K562 (cell line): ENCODE results near the gene INCA1. TPM values are rescaled to one million over a fixed set of nuclear protein-coding genes. Genes with fewer than 3 reads are reported as not detected.

Experiments
- CHCHD3 ChIP-seq: fragments of 250-450 bp; sonication (Bioruptor Pico); IDR thresholded peaks from 2 replicates; pipeline ENCODE4 v2.1.2; 2022; ENCODE audit warnings: mild to moderate bottlenecking
- FOSL1 ChIP-seq: fragments of 200-800 bp; sonication (Bioruptor generic); conservative IDR thresholded peaks from 2 replicates; pipeline ENCODE4 v1.6.1; 2016; ENCODE audit warnings: missing genetic modification characterization, missing compliant biosample characterization
- FUS ChIP-seq: fragments of 200-400 bp; formaldehyde crosslinking; optimal IDR thresholded peaks from 2 replicates; pipeline ENCODE3; 2017; ENCODE audit warnings: low read depth, low read length
- HNRNPH1 ChIP-seq: fragments of 200-400 bp; formaldehyde crosslinking; optimal IDR thresholded peaks from 2 replicates; pipeline ENCODE3; 2017; ENCODE audit warnings: low read depth, mild to moderate bottlenecking, low read length, moderate library complexity
- KLF6 ChIP-seq: fragments of 250-450 bp; sonication (Bioruptor Pico); IDR thresholded peaks from 2 replicates; pipeline ENCODE4 v1.4.0; 2020; ENCODE audit warnings: mild to moderate bottlenecking, moderate library complexity, borderline replicate concordance
- MTA2 ChIP-seq: fragments of 450-650 bp; IDR thresholded peaks from 2 replicates; pipeline ENCODE4 v1.6.1; 2016; ENCODE audit warnings: low read depth
- NFYB ChIP-seq: IDR thresholded peaks from 2 replicates; pipeline ENCODE4 v1.6.1; 2011; ENCODE audit warnings: mild to moderate bottlenecking, moderate library complexity; ENCODE audit not compliant: insufficient read length; ENCODE audit errors: extremely low read depth
- NRF1 ChIP-seq, 2 experiments: fragments of 450-650 bp; IDR thresholded peaks in 1 of 2; conservative IDR thresholded peaks in 1 of 2; 2 replicates each; pipeline ENCODE4 v1.6.1; 2014; ENCODE audit warnings: mild to moderate bottlenecking in 2 of 2
- PPARD ChIP-seq: fragments of 250-450 bp; sonication (Bioruptor Pico); IDR thresholded peaks from 2 replicates; pipeline ENCODE4 v1.8.0; 2022; ENCODE audit warnings: inconsistent platforms, mild to moderate bottlenecking, moderate library complexity
- RFX1 ChIP-seq: fragments of 450-650 bp; IDR thresholded peaks from 2 replicates; pipeline ENCODE4 v1.6.1; 2016; ENCODE audit warnings: mild to moderate bottlenecking, moderate library complexity
- SRSF1 ChIP-seq: fragments of 200-400 bp; formaldehyde crosslinking; IDR thresholded peaks from 2 replicates; pipeline ENCODE4 v1.6.1; 2017; ENCODE audit warnings: mild to moderate bottlenecking, low read depth, low read length, moderate library complexity
- TCF3 ChIP-seq: sonication (generic); formaldehyde crosslinking; IDR thresholded peaks from 2 replicates; pipeline ENCODE4 v1.4.0; 2020; ENCODE audit warnings: mild to moderate bottlenecking, missing genetic modification reagents
- WHSC1 ChIP-seq: IDR thresholded peaks from one replicate; pipeline ENCODE4 v1.6.1; 2012; ENCODE audit warnings: low read length, control low read depth, inconsistent platforms
- ZBTB40 ChIP-seq, 2 experiments: fragments of 450-650 bp in 1 of 2; sonication (generic) in 1 of 2; formaldehyde crosslinking in 1 of 2; IDR thresholded peaks; 2 replicates each; pipeline versions ENCODE4 v1.7.1 to v1.9.0; 2016 to 2022; ENCODE audit warnings: inconsistent platforms in 1 of 2, mild to moderate bottlenecking in 1 of 2, missing genetic modification reagents in 1 of 2
- ZNF717 ChIP-seq: fragments of 250-450 bp; sonication (Bioruptor Pico); IDR thresholded peaks from 2 replicates; pipeline ENCODE4 v1.5.0; 2021
- ZNF77 ChIP-seq: fragments of 250-450 bp; sonication (Bioruptor Pico); IDR thresholded peaks from 2 replicates; pipeline ENCODE4 v1.5.0; 2020
- polyA plus RNA-seq, 8 experiments: library from polyadenylated mRNA; depleted of rRNA in 4 of 8; stranded (reverse) in 5 of 8; unstranded in 3 of 8; fragments of >200 nt; fragmentation: Nextera tagmentation in 2 of 8; fragmentation: Illumina TruSeq in 1 of 8; extraction: Ambion mirVana in 2 of 8; extraction: Trizol in 1 of 8; gene quantifications; 2 replicates each; pipeline versions ENCODE4 v1.2.1 to v1.2.3, GENCODE V29; 2011 to 2014; ENCODE audit warnings: inconsistent platforms in 1 of 8, missing spikeins in 1 of 8
- total RNA-seq, 7 experiments: library from RNA; depleted of rRNA in 6 of 7; stranded (reverse); fragments of >200 nt in 6 of 7; fragmentation: Illumina TruSeq in 2 of 7; extraction: Trizol in 2 of 7; gene quantifications; 2 replicates each; pipeline versions ENCODE4 v1.2.1 to v1.2.3, GENCODE V29; 2011 to 2021; ENCODE audit warnings: low replicate concordance in 1 of 7
- TF ChIP-seq, protein P1 (sequence below): fragments of 250-450 bp; sonication (Bioruptor Pico); IDR thresholded peaks from 2 replicates; pipeline ENCODE4 v1.5.0; 2021; ENCODE audit warnings: mild to moderate bottlenecking, borderline replicate concordance

INCA1 gene
- total and polyA plus RNA-seq, 9 of the 15 experiments (the other 6 are each of a cell fraction or from before 2014, with no cell fraction given) = 0.08 to 0.50 (median 0.13) TPM; not detected in 4

- TF ChIP-seq, protein P1, sequence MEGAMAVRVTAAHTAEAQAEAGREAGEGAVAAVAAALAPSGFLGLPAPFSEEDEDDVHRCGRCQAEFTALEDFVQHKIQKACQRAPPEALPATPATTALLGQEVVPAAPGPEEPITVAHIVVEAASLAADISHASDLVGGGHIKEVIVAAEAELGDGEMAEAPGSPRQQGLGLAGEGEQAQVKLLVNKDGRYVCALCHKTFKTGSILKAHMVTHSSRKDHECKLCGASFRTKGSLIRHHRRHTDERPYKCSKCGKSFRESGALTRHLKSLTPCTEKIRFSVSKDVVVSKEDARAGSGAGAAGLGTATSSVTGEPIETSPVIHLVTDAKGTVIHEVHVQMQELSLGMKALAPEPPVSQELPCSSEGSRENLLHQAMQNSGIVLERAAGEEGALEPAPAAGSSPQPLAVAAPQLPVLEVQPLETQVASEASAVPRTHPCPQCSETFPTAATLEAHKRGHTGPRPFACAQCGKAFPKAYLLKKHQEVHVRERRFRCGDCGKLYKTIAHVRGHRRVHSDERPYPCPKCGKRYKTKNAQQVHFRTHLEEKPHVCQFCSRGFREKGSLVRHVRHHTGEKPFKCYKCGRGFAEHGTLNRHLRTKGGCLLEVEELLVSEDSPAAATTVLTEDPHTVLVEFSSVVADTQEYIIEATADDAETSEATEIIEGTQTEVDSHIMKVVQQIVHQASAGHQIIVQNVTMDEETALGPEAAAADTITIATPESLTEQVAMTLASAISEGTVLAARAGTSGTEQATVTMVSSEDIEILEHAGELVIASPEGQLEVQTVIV (CRISPR knock-in tag) = no peak
- no peak for TF ChIP-seq ZNF77 (CRISPR knock-in tag)
- no peak for TF ChIP-seq CHCHD3
- TF ChIP-seq RFX1 = no peak
- no peak for TF ChIP-seq HNRNPH1
- TF ChIP-seq NRF1 (conservative IDR thresholded peaks at IDR 0.05 in 1 of 2, IDR thresholded peaks at IDR 0.05 in 1 of 2) = peak; percentile 83 to 85
- TF ChIP-seq FUS = peak; percentile 27
- peak; percentile 51; the same call in 1 of the 2 replicates for TF ChIP-seq FOSL1 (tag)
- no peak for TF ChIP-seq NFYB
- no peak for TF ChIP-seq SRSF1
- TF ChIP-seq TCF3 (CRISPR knock-in tag) = 0 out of 2 replicates have a peak, but pooled peaks have one; percentile 7
- 0 out of 2 replicates have a peak, but pooled peaks have one; percentile 12 for TF ChIP-seq MTA2
- peak; percentile 74; the same call in 1 of the 2 replicates for TF ChIP-seq ZBTB40 (IDR thresholded peaks at IDR 0.05)
- no peak for TF ChIP-seq ZBTB40 (CRISPR knock-in tag; IDR thresholded peaks at IDR 0.05)
- TF ChIP-seq WHSC1 = no peak
- no peak for TF ChIP-seq KLF6 (CRISPR knock-in tag)
- TF ChIP-seq ZNF717 (CRISPR knock-in tag) = no peak
- no peak for TF ChIP-seq PPARD (CRISPR knock-in tag)
These were observed 10.2 kb downstream of the INCA1 start, which contains the start of gene CAMTA2 (continued) for GRCh38 chr17:4986951-4987766.
